PC-9 (cell line): ENCODE data around the gene THBS1.

Experiments
- CTCF ChIP-seq: fragments of 200-600 bp; sonication (generic); conservative IDR thresholded peaks from 2 replicates; pipeline ENCODE4 v1.6.1; 2017; ENCODE audit warnings: mixed run types, antibody characterized with exemption, mild to moderate bottlenecking, moderate library complexity
- EZH2 ChIP-seq: fragments of 200-600 bp; sonication (generic); IDR thresholded peaks from 2 replicates; pipeline ENCODE4 v1.8.0; 2017; ENCODE audit warnings: antibody characterized with exemption, low read depth

DNA sequence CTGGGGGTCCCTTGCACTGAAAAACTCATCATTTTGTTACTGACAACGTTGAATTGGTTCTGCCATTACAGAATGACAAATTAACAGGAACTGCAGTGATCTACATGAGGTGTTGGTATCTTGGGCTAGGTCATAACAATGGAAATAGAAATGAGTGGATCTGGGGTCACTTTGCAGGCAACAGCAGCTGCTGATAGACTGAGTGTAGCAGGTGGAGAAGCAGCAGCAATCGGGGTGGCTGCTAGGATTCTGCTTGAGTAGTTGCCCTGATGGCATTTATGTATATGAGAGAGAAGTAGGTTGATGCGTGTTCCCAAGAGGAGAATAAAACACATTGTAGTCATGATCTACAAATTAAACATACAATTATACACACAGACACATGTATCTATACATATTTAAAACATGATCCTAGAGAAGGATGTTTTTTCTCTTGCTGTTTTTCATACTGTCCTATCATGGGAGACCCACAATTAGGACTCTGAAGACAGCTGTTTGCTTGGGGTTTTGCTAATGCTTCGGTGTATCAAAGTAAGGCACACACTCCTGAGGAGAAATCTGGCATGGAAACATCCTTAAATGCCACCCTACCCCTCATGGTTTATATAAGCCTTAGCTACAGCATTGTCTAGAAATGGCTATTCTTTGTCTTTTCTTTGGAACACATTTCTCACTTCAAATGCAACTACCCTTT is 15.8 kb upstream of the THBS1 start:
- TF ChIP-seq CTCF (no peak), EZH2 (no peak)
